Epithelial cell of esophagus (primary cell): ENCODE results near the gene EML6.

Experiments
- DNase-seq: peaks from one replicate; pipeline ENCODE4 v3.0.0; 2010; ENCODE audit warnings: low read depth
- H3K4me3 ChIP-seq: 2 replicates; pipeline ENCODE4 v1.5.1; 2011; ENCODE audit warnings: mild to moderate bottlenecking, low read length, control low read depth
- TF ChIP-seq, protein P1 (sequence below): IDR thresholded peaks from 2 replicates; pipeline ENCODE4 v1.5.1; 2011; ENCODE audit warnings: low read depth, mild to moderate bottlenecking, low read length, control low read depth, inconsistent platforms; ENCODE audit not compliant: insufficient read depth; ENCODE audit errors: missing control alignments

Gene EML6

DNA sequence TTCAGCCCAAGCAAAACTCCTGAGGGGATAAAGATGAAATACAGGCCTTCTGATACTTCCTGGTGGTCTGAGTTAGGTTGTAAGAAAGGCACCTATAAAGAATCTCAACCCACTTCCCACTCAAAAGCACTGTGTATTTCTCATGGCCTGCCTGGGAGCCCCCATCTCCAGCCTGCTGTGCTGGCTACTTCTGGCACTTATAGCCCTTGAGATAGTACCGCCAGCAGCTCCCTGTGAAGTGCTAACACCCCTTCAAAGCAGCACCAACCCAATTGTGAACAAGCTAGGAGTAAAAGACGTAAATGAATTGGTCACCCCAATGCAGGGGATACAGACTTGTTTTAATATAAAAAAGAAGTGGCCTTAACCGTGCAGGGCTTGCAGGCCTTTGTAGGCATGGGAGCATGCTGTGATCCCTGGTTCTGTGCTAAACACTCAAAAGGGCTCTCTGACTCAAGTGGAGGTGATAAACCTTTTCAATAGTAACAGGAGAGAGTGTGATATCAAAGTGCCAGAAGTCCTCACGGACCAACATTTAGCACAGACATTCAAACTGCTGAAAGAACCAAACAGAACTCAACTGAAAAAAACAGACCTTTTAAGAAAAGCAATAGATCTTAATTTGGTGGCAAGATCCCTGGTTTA, 246.0 kb downstream of the EML6 start:
- TF ChIP-seq, protein P1, sequence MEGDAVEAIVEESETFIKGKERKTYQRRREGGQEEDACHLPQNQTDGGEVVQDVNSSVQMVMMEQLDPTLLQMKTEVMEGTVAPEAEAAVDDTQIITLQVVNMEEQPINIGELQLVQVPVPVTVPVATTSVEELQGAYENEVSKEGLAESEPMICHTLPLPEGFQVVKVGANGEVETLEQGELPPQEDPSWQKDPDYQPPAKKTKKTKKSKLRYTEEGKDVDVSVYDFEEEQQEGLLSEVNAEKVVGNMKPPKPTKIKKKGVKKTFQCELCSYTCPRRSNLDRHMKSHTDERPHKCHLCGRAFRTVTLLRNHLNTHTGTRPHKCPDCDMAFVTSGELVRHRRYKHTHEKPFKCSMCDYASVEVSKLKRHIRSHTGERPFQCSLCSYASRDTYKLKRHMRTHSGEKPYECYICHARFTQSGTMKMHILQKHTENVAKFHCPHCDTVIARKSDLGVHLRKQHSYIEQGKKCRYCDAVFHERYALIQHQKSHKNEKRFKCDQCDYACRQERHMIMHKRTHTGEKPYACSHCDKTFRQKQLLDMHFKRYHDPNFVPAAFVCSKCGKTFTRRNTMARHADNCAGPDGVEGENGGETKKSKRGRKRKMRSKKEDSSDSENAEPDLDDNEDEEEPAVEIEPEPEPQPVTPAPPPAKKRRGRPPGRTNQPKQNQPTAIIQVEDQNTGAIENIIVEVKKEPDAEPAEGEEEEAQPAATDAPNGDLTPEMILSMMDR: no peak
- no peak for DNase-seq
- H3K4me3 ChIP-seq: no peak overlapping the region

DNA sequence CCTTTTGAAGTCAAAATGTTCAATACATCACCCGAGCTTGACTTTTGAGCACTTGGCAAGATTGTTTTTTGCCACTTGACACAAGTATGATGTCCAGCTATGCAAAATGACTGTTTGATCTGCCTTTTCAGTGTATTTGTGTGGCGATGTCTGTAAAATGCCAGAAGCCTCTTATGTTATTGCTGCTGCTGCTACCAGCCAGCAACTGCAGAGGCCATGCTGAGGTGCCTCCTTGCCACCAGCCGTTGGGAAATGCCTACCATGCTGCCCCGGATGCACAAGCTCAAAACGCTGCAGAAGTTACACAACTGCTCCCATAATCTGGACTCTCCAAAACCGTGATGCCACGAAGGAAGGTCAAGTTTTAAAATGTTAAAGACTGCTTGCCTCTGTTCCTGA, 246.5 kb downstream of the EML6 start:
- DNase-seq: no peak
- TF ChIP-seq, protein P1: no peak
- H3K4me3 ChIP-seq: no peak overlapping the region

DNA sequence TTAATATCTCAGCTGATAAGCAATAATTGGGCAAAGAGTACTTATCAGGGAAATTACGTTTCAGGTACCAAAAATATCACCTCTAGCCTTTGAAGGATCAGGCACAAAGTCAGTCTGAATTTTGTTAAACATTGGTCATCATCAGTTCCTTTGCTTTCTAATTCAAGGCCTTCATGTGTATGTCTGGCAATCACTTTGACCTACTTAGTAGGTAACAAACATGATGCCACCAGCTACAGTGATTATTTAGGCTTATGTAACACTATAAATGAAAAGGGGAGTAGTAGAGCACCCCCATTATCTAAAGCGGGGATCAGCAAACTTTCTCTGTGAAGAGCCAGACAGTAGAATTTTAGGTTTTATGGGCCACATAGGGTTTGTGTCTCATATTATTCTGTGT, 251.7 kb downstream of the EML6 start:
- DNase-seq: no peak
- H3K4me3 ChIP-seq: no peak overlapping the region
- TF ChIP-seq, protein P1: no peak

DNA sequence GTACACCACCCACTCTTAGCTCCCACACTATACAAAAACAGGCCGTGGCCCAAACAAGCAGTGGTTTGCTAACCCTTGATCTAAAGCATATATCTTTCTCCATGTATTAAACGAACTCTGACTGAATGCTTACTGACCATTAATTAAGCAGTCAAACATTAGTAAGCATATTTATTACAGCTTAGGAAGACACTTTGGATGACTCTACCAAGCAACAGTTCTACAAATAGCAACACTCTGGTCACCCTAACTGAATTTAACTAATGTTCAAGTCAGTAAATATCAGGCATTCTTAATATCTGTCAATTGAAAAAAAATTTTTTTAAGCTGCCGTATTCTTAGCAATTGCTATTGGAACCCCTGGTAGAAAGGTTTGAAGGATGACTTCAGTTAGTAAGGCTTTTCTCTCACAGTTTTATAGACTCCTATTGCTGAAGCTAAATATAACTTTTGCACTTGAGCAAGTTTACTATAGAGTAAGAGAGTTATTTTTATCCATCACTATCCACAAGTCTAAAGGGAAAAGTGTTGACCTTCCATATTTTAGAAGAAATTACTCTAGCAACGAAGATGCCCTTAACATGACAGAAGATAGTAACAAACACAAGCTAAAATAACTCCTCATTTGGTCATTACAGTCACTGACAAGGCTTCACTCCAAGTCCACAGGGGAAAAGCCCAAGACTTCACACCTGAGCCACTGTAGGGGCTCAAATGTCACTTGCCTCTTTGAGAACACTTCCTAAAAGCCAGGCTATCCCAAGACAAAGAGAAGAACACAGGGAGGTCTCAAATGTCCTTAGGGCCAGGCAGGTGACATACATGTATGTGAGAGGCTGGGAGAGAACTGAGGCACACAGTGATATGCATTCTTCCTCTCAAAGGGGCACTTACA, 252.4 kb downstream of the EML6 start:
- no peak overlapping the region for H3K4me3 ChIP-seq
- DNase-seq: no peak
- TF ChIP-seq, protein P1: no peak

DNA sequence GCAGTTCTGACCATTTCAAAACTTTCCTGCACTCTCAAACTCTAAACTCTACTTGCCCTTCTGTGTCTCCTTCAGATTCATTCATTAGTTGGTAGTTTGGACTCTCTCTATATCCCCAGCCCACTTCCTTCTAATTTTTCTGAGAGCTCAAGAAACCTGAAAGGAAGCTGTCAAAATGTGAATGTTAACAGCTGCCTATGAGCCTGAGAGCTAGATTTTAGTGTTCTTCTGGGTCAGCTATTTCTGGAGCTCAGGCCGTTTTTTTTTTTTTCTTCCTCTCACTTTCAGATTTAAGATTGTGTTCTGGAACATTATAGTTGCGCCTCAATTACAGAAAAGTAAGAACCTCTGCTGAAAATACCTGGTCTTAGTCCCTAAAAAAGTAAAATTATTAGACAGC, 253.7 kb downstream of the EML6 start:
- H3K4me3 ChIP-seq: no peak overlapping the region
- no peak for DNase-seq
- TF ChIP-seq, protein P1: no peak

DNA sequence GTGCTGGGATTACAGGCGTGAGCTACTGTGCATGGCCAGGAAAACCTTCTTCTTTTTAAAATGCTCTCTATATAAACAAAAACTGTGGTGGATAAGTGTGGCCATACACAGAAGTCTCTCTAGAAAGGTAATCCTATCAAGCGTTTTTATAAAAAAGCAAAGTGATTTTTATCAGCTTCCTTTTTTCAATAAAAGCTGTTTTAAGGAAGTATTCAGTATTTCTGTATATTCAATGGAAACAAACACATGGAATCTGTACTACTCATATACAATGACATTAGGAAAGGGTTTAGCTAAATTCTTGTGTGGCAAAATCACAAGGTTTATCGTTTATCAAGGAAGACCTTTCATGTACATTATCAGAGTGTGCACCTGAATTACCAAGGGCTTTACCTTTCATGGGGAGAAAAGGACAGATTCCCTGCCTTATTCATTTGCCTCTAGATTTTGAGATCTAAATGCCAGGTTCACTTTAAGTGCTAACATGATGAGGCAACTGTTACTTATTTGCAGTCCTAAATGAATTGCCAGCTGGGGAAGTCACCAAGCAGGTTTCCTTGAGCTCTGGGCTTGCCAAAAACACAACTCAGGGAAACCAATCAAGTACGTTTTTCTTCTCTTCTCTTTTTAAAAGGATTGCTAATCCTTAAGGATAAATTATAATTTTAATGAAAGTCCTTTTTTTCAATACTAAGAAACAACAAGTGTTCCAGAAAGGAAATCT, 256.0 kb downstream of the EML6 start:
- DNase-seq: peak; percentile 85

More for the DNA sequence above, 256.0 kb downstream of the EML6 start:
- H3K4me3 ChIP-seq: no peak overlapping the region
- TF ChIP-seq, protein P1: no peak
